HG02973 (cell line): Measurements from ENCODE around the gene SV2C.

ENCODE experiments used
- ATAC-seq: cut with Tn5 transposase; IDR thresholded peaks from one replicate; pipeline ENCODE4 v1.9.1; 2021; ENCODE audit warnings: moderate library complexity; ENCODE audit not compliant: unreplicated experiment

The SV2C gene

DNA sequence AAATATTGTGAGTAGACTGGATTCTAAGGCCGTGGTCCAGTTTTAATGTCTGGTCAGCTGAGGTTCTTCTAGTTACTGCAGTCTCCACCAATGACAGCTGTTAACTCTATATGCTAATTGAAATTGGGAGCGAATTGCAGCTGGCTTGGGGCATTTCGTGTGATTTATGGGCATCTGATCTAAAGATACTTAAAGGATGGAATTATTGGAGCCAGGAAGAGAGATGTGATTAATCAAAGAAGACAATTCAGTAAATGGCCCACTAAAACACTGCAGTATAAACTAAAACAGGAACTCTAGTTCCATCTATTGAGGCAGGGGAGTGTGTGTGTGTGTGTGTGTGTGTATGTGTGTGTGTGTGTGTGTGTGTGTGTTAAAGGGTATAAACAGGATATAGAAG, 162.4 kb downstream of the SV2C start:
- no peak for ATAC-seq

DNA sequence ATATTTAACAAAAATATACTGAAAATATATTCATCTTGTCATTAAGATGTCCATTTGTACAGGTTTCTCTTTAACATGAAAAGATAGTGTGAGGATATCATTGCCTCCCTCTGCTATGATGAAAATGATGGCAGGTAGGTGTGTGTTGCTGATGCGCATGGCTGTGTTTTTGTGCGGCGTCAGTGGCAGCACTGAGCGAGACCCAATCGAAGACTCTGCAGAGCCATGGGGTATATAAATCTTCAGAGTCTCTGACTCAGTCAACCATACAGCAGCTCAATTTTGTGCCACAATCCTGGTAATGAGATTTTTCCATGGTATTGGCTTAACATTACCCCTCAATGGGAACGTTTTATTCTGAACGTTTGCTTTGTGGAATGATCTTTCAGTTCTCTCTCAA, 166.4 kb downstream of the SV2C start:
- ATAC-seq = no peak

DNA sequence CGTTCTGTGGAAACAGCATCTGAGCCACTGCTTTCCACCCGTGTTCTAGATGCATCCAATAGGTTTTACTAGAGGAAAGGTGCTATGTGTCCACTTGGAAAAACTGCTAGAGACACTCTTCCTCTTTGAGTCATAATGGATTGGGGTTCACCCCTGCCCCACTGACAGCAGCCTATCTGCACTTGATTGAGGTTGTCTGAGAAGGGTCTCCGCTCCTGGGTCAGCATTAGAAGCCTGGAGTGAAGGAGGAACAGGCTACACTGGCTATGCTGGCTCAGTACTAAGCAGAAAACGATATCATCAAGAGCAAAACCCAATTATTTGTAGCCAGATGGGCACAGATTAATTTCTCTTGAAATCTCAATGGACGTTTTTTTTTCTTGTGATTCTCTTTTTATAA, 167.3 kb downstream of the SV2C start:
- no peak for ATAC-seq

DNA sequence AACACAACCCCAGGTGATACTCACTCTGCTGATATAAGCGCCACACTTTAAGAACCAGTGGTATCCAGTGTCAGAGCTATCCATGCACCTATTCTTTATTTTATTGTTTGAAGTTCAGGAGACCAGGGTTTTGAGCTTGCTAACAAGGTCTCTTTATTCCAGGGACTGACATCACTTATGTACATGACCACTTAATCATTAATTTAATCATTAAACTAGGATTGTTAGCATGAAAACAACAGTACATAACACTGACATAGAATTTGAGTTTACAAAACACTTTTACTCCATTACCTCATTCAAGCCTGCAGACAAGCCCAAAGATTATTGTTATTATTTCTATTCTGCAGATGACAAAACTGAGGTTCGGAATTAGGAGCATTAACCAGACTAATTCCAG, 168.5 kb downstream of the SV2C start:
- no peak for ATAC-seq

DNA sequence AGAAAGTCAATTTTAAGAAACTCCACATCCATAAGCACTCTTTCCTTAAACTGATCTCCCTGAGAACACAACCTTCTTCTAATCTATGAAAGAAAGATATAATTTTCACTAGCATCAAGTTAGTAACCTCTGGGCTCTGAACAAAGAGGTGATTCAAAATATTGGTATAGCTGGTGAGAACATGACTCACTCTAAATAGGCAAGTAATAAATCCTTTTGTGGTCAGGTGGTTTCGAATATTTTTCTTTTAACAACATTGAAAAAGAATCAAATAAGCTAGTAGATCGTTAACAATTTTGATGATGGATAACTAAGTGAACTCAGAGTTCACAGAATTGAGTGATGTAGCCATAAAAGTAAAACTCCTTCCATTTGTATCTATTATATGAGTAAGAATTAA, 169.3 kb downstream of the SV2C start:
- no peak for ATAC-seq

DNA sequence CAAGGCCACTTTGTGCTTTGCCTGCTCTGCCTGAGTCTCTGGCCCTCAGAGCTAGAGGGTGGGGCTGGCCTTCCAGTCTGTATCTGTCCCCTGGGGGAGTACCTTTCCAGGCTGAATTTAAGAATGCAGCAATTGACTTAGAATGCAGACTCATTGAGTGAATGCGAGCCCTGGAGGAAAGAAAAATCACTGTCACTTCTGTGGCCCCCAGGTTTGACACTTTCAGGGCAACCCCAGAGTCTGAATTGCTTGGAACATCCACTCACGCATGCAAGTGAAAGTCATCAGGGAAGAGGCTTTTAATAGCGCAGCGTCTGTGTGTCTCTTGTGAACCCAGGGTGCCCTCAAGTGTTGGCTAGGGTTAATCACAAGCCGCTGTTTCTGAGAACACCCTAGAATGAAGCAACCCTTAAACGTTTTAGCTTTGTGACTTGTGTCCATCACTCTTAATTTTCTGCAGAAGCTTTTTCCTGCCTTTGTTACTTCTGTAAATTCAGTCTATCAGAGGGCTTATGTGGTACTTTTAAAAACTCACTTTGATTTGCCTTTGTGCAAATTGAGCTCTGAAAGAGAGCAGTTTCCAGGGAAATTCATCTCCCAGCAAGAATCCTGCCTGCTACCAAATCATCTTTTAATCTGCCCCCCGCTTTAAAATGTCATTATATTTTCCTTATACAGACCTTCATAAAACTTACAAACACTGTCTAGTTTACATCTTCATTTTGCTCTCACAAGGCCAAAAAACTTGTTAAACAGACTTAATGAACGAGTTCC, 173.1 kb downstream of the SV2C start:
- ATAC-seq = peak; percentile 80

DNA sequence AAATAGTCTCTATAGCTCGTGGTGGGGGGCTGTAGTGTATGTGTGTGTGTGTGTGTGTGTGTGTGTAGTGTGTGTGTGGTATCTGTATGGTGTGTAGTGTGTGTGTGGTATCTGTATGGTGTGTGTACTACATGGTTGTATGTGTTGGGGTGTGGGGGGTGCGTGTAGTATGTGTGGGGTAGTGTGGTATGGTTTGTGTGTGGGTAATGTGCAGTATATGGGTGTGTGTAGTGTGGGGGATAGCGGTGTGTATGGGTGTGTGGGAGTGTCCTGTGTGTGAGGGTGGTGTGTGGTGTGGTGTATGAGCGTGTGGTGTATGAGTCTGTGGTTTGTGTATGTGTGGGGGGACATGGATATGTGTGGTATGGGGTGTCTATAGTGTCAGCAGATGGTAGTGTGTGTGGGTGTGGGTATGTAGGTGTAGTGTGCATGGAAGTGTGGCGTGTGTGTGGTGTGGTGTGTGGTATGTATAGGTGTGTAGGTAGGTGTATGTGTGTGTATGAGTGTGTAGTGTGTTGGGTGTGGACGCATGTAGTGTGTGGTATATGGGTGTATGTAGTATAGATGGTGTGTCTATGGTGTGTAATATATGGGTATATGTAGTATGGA, 174.1 kb downstream of the SV2C start:
- ATAC-seq = no peak

DNA sequence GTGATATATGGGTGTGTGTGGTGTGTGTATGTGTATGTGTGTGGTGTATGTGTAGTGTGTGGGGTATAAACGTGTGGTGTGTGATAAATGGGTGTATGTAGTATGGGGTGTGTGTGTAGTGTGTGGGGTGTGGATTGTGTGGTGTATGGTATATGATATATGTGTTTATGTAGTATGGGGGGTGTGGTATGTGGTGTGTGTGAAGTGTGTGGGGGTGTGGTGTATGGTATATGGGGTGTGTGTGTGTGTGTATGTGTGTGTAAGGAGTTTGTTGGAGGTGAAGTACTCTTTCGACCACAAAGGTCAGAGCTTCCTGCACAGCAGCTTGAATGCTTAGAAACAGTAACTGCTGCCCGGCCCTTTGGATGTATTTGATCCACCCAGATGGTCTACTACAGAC, 174.7 kb downstream of the SV2C start:
- no peak for ATAC-seq

DNA sequence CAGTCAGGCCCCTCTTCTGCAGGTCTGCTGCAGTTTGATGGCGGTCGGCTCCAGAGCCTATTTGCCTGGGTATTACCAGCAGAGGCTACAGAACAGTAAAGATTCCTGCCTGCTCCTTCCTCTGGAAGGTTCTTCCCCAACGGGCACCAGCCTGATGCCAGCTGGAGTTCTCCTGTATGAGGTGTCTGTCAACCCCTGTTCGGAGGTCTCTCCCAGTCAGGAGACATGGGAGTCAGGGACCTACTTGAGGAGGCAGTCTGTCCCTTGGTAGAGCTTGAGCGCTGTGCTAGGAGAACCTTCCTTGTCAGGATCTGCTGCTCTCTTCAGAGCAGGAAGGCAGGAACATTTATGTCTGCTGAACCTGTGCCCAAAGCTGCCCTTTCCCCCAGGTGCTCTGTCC, 181.5 kb downstream of the SV2C start:
- no peak for ATAC-seq

DNA sequence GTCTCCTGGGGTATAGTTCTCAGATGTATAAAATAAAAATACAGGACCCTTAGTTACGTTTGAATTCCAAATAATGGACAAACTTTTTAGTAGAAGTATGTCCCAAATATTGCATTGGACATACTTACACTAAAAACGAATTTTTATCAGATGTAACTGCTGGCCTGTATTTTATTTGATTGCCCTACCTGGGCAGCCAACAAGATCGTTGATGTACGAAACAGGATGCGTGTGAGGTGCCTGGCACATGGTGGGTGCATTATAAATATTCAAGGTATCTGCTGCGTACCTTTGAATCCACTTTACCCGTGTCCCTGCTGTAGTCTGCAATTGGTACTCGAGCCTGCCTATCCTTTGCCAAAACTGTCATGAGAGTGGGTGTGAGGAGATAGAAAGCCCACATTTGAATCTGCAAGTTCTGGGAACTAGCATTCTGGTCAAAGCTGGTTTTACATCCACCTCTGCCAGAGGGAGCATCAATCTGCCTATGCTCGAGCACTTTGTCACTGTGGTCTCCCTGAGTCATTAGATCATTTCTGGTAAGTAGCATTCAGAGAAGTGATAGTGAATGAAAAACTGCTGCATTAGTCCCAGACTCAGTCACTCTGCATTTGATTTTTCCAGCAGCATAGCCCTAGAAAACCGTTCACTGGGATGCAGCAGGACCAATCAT, 186.2 kb downstream of the SV2C start:
- no peak for ATAC-seq

DNA sequence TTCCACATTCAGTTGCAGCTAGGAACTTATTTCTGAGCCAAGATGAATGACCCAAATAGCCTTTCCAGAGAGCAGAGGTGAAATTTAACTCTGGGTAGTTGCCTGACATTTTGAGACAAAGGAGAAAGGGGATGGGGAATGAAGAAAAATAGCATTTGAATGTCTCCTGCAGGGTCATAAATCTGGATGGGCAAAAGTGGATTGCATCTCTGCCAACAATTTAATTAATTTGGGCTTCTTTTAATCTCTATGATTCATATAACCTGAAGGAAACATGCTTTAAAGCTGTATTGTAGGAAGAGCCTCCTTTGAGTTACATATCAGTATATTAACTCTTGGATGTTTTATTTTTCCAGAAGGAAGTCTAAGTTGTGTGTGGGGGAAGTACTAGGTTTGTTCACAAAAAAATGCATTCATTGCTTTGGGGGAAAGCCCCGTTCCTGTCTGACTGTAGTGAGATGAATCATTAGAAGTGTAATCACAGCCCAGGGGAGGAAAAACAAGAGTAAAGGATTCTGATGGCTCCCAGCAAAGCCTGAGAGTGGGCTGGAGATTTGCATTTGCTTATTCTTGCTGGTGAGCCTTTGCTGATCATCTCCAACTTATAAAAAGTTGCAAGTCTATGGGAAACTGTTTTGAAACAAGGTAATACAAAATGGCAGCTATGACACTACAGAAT, 186.9 kb downstream of the SV2C start:
- ATAC-seq = no peak

DNA sequence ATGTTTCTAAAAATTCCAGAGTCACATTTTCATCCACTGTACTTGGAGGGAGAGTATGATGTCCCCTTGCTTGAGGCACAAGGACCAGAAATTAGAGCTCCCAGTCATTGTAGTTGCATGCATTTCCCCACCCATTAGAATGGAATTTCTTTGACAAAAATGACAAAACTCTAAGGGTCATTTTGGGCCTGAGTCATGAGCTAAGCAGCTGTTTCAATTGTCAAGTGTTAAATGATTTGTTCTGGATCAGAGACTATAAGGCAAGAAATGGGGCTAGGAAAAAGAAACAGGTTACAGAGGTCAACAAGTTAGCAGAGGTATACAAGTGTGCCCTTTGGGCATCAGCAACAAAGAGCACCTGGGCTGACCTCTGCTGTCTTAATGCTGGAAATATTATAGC, 188.7 kb downstream of the SV2C start:
- no peak for ATAC-seq

DNA sequence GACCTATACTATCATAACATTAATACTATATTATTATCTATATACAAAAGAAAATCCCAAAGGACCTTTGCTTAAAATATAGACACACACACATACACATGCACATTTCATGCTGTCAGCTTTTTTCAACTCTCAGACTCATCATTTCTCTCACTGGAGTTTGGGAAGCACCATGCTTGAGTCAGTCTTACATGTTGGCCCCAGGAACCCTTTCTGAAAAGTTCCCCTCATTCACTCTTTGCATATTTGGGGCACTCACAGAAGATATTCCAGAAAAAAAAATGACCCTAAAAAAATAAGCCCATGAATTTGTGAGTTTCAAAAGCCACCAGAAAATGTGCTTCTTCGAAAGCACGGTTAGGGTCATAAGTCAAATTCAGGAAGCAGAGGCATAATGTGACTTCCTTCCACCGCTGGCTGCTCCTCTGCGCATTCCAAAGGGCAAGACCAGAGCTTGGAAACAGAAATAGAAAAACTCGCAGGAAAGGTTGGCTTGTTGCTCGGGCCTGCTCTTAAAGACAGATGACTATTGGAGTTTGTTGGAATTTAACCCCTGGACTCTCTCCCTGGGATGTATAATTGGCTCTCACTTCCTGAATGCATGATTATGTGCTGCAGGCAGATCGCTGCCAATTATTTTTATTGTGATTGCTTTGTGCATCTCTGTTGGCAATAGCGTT, 190.2 kb downstream of the SV2C start:
- ATAC-seq = no peak

DNA sequence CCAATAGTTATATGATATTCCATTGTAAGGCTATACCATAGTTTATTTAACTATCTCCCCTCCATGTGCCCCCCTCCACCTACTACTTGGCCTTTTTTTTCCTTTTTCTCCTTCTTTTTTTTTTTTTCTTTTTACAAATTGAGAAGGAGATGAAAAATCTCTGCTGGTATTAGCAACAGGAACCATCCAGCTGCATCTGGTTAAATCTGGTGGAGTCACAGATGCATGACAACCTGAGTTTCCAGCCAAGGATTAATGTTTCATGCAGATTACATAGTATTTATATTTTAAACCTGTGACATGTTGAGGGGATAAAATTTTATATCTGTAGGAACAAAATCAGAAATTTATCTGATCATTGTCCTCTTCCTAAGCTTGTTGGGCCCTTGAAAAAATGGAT, 191.4 kb downstream of the SV2C start:
- ATAC-seq = no peak

DNA sequence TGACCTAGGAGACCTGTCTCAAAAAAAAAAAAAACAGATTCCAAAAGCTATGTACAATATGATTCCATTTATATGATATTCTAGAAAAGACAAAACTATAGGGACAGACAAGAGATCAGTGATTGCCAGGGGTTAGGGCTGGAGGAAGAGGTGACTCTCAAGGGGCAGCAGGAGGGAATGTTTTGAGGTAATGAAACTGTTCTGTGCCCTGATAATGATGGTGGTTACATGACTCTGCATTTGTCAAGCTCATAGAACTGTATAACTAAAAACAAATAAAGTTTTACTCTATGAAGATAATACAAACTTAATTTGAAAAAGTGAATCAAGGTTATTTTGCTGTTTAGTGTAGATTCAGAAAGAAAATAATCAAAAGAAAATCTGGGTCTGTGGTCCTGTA, 194.6 kb downstream of the SV2C start:
- no peak for ATAC-seq

DNA sequence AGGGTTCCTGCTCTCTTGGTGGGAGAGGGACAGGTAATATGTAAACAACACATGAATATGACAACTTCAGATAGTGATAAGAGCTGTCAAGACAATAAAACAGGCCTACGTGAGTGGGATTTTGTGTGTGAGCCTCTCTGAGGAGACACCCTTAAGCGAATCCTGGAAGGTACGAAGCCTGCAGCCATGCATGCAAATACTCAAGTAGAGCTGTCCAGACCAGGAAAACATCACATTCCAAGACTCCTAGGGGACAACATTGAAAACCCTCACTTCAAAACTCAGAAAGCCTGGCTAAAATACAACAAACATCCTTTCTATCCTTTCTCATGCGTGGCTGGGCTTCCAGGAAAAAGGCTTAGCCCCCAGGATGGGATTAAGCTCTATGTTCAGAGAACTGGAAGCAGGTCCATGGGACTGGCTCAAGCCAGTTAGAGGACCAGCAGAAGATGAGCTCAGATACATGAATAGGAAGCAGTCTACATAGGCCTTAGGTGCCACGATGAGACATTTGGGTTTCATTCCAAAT, 195.1 kb downstream of the SV2C start:
- no peak for ATAC-seq

DNA sequence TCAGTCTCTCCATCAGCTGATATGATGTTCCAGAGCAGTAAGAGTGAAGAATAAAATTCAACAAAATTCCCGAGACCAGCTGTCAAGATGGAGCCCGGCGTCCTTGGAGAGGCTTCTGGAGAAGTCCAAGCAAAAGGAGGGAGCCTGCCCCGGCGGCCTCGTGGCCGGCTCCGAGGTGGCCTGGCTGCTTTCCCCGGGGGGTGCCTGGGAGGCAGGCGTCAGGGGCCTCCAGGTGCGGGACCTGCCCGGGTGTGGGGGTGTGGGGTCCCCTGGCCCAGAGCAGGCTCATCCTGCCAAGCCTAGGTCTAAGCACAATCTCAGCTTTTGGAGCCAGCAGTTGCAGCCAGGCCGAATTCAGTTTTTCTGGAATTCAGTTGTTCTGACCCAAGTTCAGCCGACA, 197.3 kb downstream of the SV2C start:
- ATAC-seq = no peak

DNA sequence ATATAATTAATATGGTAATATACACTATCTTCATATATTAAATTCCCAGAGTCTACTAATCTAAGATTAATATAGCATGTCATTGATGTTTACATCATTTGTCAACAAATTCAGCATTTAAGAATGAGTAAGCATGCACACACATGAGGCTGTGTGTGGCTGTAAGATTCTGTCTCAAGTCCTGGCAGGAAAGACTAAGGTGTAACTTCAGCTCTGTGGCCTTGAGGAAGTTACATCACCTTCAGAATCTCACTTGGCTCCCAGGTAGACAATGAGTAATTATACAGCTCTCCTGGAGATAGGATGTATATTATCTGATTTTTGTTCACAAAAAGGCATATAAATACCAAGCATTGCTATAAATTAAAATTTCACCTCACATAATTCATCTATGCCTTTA, 200.5 kb downstream of the SV2C start:
- no peak for ATAC-seq

DNA sequence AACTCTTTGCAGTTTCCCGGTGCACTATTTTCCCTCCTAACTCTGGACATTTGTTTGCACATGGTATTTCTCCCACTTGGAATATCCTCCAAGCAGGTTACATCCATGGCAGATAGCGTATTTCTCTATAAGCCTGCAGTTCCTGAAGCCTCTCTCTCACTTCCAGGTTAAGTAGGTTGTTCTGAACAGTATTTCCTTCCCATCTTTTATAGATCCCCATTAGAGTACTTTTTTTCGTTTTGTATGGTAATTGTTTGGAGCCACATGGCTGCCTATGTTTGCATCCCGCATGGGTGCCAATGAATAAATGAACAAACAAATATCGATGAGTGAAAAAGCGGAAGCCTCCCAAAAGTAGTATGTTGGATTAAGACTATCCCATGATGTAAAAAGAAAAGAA, 206.5 kb downstream of the SV2C start:
- no peak for ATAC-seq

DNA sequence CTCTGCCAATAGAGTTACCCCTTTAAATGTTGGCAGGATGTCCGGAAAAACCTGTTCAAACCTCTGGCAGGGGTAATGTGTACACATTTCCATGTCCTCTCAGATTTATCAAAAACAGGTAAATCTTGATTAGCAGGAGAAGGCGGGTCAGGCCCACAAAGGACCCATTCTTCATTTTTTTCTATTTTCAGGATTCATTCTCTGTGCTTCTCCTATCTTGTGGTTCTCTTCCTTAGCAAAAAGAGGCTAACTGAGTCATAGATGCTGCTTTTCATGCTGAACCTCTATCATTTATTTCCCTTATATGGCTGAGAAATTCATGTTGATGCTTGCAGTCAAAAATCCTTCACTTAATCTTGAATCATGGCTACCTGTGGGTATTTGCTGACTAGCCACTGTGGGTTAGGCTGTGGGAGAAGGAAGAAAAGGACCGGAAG, 207.2 kb downstream of the SV2C start:
- no peak for ATAC-seq
